Loucy (cell line): ENCODE data around the gene ZCCHC24.

Source experiments
- H2AFZ ChIP-seq: fragments of 200-600 bp; sonication (generic); 2 replicates; pipeline ENCODE4 v1.6.0; 2016; ENCODE audit warnings: antibody characterized with exemption, mild to moderate bottlenecking, low read length, moderate library complexity
- H3F3A ChIP-seq: fragments of 200-600 bp; 2 replicates; pipeline ENCODE4 v1.6.0; 2016; ENCODE audit warnings: antibody characterized with exemption, low read depth, mild to moderate bottlenecking
- H3K27me3 ChIP-seq: fragments of 200-600 bp; sonication (generic); 2 replicates; pipeline ENCODE4 v1.6.1; 2014; ENCODE audit warnings: low read length, mild to moderate bottlenecking; ENCODE audit not compliant: insufficient read depth, poor library complexity, severe bottlenecking
- H3K36me3 ChIP-seq: fragments of 200-600 bp; sonication (generic); 2 replicates; pipeline ENCODE4 v1.6.1; 2016; ENCODE audit warnings: low read length; ENCODE audit not compliant: insufficient read depth
- H3K4me1 ChIP-seq: fragments of 200-600 bp; sonication (generic); 2 replicates; pipeline ENCODE4 v1.5.1; 2014; ENCODE audit warnings: low read length, mild to moderate bottlenecking; ENCODE audit not compliant: insufficient read depth, poor library complexity, severe bottlenecking
- H3K4me2 ChIP-seq: fragments of 200-600 bp; sonication (generic); 2 replicates; pipeline ENCODE4 v1.6.0; 2014; ENCODE audit warnings: antibody characterized with exemption, low read length, low read depth, mild to moderate bottlenecking; ENCODE audit not compliant: poor library complexity, severe bottlenecking
- H3K4me3 ChIP-seq: fragments of 200-600 bp; sonication (generic); 2 replicates; pipeline ENCODE4 v1.5.1; 2014; ENCODE audit warnings: low read length, mild to moderate bottlenecking, mixed read lengths; ENCODE audit not compliant: poor library complexity, severe bottlenecking
- H3K79me2 ChIP-seq: fragments of 200-600 bp; sonication (generic); 2 replicates; pipeline ENCODE4 v1.6.1; 2014; ENCODE audit warnings: low read length; ENCODE audit not compliant: insufficient read depth
- H3K9ac ChIP-seq: fragments of 200-600 bp; sonication (generic); 2 replicates; pipeline ENCODE4 v1.6.0; 2014; ENCODE audit warnings: mild to moderate bottlenecking, low read depth, low read length, moderate library complexity; ENCODE audit not compliant: poor library complexity, severe bottlenecking
- H3K9me2 ChIP-seq: fragments of 200-600 bp; sonication (generic); replicated peaks from 2 replicates; pipeline ENCODE4 v1.6.1; 2016; ENCODE audit warnings: low read depth, low read length, mixed read lengths
- H3K9me3 ChIP-seq: fragments of 200-600 bp; sonication (generic); 2 replicates; pipeline ENCODE4 v1.6.1; 2014; ENCODE audit warnings: mild to moderate bottlenecking, antibody characterized with exemption, low read length, low read depth; ENCODE audit not compliant: insufficient read depth
- H4K20me1 ChIP-seq: fragments of 200-600 bp; sonication (generic); 2 replicates; pipeline ENCODE4 v1.6.0; 2014; ENCODE audit warnings: antibody characterized with exemption, low read length, mild to moderate bottlenecking; ENCODE audit not compliant: insufficient read depth, poor library complexity, severe bottlenecking
- CTCF ChIP-seq: fragments of 200-600 bp; sonication (generic); conservative IDR thresholded peaks from 2 replicates; pipeline ENCODE4 v1.5.1; 2014; ENCODE audit warnings: mild to moderate bottlenecking, antibody characterized with exemption, low read length
- EZH2phosphoT487 ChIP-seq: fragments of 200-600 bp; IDR thresholded peaks from 2 replicates; pipeline ENCODE4 v1.6.1; 2018; ENCODE audit warnings: antibody characterized with exemption, mild to moderate bottlenecking, moderate library complexity, borderline replicate concordance

Gene ZCCHC24

GRCh38 chr10:79492256-79492655 is 46.8 kb upstream of the ZCCHC24 start:
- H3K9ac ChIP-seq, result no peak overlapping the region
- no peak overlapping the region for H2AFZ ChIP-seq
- no peak overlapping the region for H3K4me3 ChIP-seq
- H3K9me2 ChIP-seq, result no peaks in the 10 kb centered on the region
- no peaks in the 10 kb centered on the region for H3K27me3 ChIP-seq
- H3K4me2 ChIP-seq, result no peak overlapping the region
- peaks cover 30% of the 10 kb centered on the region for H3K4me1 ChIP-seq
- TF ChIP-seq CTCF (no peak), EZH2phosphoT487 (no peak)
- no peaks in the 10 kb centered on the region for H3K9me3 ChIP-seq
- H4K20me1 ChIP-seq, result no peaks in the 10 kb centered on the region
- H3F3A ChIP-seq, result no peaks in the 10 kb centered on the region
- no peaks in the 10 kb centered on the region for H3K36me3 ChIP-seq
- no peaks in the 10 kb centered on the region for H3K79me2 ChIP-seq

- no peak overlapping the region for H3K9ac ChIP-seq
- H3K9me2 ChIP-seq, result no peaks in the 10 kb centered on the region
- H3K27me3 ChIP-seq, result no peaks in the 10 kb centered on the region
- H3K79me2 ChIP-seq, result no peaks in the 10 kb centered on the region
- H3K4me1 ChIP-seq, result peaks cover 21% of the 10 kb centered on the region
- H4K20me1 ChIP-seq, result no peaks in the 10 kb centered on the region
- peak overlapping the region; percentile 34; the same call in 1 of the 2 replicates for H2AFZ ChIP-seq
- H3K36me3 ChIP-seq, result no peaks in the 10 kb centered on the region
- no peak overlapping the region for H3K4me3 ChIP-seq
- H3K4me2 ChIP-seq, result no peak overlapping the region
- TF ChIP-seq CTCF (peak; percentile 41), EZH2phosphoT487 (no peak)
- no peaks in the 10 kb centered on the region for H3F3A ChIP-seq
- no peaks in the 10 kb centered on the region for H3K9me3 ChIP-seq
Measured at GRCh38 chr10:79491143-79491835, 45.9 kb upstream of the ZCCHC24 start.

DNA sequence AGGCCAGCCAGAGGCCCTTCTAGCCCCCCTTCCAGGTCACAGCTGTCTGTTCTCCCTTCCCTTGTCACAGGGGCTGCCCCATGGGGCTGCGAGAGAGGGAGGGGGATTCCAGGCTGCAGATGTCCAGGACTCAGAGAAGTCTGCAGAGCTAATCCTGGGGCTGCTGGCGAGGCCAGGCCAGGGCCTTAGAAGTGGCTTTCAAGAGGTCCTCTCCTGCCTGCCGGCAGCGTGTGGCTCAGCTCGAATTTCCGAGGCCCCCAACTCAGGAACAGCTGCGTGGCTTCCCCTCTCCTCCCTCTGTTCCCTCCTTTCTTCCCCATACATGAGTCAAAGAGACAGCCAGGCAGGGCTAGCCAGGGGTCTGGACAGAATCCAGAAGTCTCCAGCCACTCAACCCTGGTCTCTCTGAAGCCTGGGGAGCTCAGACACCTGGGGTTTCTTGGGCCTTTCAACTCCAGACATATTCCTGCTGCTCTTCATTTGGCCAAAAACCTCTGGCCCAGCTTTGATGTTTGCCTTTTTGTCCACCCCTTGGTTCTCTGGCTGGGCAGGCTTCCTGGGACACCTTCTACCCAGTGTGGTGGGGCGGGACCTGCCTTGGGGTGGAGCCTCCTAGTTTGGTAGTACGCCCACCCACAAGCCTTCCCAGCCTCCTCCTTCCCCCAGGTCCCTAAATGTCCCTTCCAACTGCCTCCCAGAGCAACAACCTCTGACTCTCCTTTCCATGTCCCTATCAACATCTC is 45.1 kb upstream of the ZCCHC24 start:
- Histone ChIP-seq H3K79me2 (no peaks in the 10 kb centered on the region), H4K20me1 (no peaks in the 10 kb centered on the region), H3K4me3 (no peak overlapping the region), H3K4me1 (peaks cover 15% of the 10 kb centered on the region), H3K27me3 (no peaks in the 10 kb centered on the region), H3K9me2 (no peaks in the 10 kb centered on the region), H3K9me3 (no peaks in the 10 kb centered on the region), H3K4me2 (no peak overlapping the region), H2AFZ (peak overlapping the region; percentile 34; the same call in 1 of the 2 replicates), H3F3A (no peaks in the 10 kb centered on the region), H3K9ac (no peak overlapping the region), H3K36me3 (no peaks in the 10 kb centered on the region)
- no peak for TF ChIP-seq EZH2phosphoT487
- no peak for TF ChIP-seq CTCF
